SU-DHL-6 (cell line): Measurements from ENCODE around the gene PMM2.
A peak's percentile ranks its signal among the peaks of the same experiment; 100 is the strongest.

Experiments
- H2AFZ ChIP-seq: fragments of 200-600 bp; sonication (generic); 2 replicates; pipeline ENCODE4 v1.6.1; 2014; ENCODE audit warnings: low read depth, mild to moderate bottlenecking, moderate library complexity, mixed read lengths, antibody characterized with exemption, low read length; ENCODE audit not compliant: severe bottlenecking
- H3F3A ChIP-seq: fragments of 200-600 bp; shearing (Covaris generic); 2 replicates; pipeline ENCODE4 v1.6.0; 2016; ENCODE audit warnings: antibody characterized with exemption, mild to moderate bottlenecking; ENCODE audit not compliant: insufficient read depth
- H3K27ac ChIP-seq: fragments of 200-600 bp; sonication (generic); 2 replicates; pipeline ENCODE4 v1.5.1; 2016; ENCODE audit warnings: low read depth, mild to moderate bottlenecking, low read length, moderate library complexity, mixed read lengths
- H3K27me3 ChIP-seq: fragments of 200-600 bp; sonication (generic), shearing (Covaris generic); 2 replicates; pipeline ENCODE4 v1.6.0; 2014; ENCODE audit warnings: mild to moderate bottlenecking, low read length
- H3K36me3 ChIP-seq: fragments of 200-600 bp; sonication (generic); 2 replicates; pipeline ENCODE4 v1.6.1; 2014; ENCODE audit warnings: mild to moderate bottlenecking, low read length, mixed read lengths
- H3K4me2 ChIP-seq: fragments of 300-600, 200-600 bp; shearing (Covaris generic), sonication (generic); 2 replicates; pipeline ENCODE4 v1.6.0; 2014; ENCODE audit warnings: low read length, low read depth, mild to moderate bottlenecking; ENCODE audit not compliant: poor library complexity, severe bottlenecking
- H3K4me3 ChIP-seq: fragments of 200-600 bp; sonication (generic); 2 replicates; pipeline ENCODE4 v1.5.1; 2014; ENCODE audit warnings: antibody characterized with exemption, low read length, mild to moderate bottlenecking, mixed read lengths; ENCODE audit not compliant: insufficient read depth, poor library complexity, severe bottlenecking
- H3K79me2 ChIP-seq: fragments of 200-600 bp; sonication (generic); 2 replicates; pipeline ENCODE4 v1.6.1; 2014; ENCODE audit warnings: mild to moderate bottlenecking, low read length, moderate library complexity; ENCODE audit not compliant: insufficient read depth
- H3K9ac ChIP-seq: fragments of 200-600 bp; sonication (generic); 2 replicates; pipeline ENCODE4 v1.7.0; 2014; ENCODE audit warnings: mild to moderate bottlenecking, low read length
- H3K9me2 ChIP-seq: fragments of 200-600 bp; sonication (generic); replicated peaks from 2 replicates; pipeline ENCODE4 v1.6.1; 2014; ENCODE audit warnings: low read length; ENCODE audit not compliant: insufficient read depth
- H3K9me3 ChIP-seq: fragments of 200-600 bp; sonication (generic); 2 replicates; pipeline ENCODE4 v1.6.1; 2014; ENCODE audit warnings: low read length, mixed read lengths; ENCODE audit not compliant: insufficient read depth
- H4K20me1 ChIP-seq: fragments of 200-600 bp; sonication (generic); 2 replicates; pipeline ENCODE4 v1.6.1; 2014; ENCODE audit warnings: low read depth, mild to moderate bottlenecking, antibody characterized with exemption, low read length, moderate library complexity, mixed read lengths
- EZH2phosphoT487 ChIP-seq: fragments of 200-600 bp; sonication (generic), shearing (Covaris generic); conservative IDR thresholded peaks from 2 replicates; pipeline ENCODE4 v1.6.1; 2018; ENCODE audit warnings: mild to moderate bottlenecking, antibody characterized with exemption, low read length, moderate library complexity, mixed read lengths
- TF ChIP-seq, protein P1 (sequence below): fragments of 200-600 bp; sonication (generic); IDR thresholded peaks from one replicate; pipeline ENCODE4 v1.5.1; 2017; ENCODE audit warnings: antibody characterized with exemption, mild to moderate bottlenecking, low read length, moderate library complexity; ENCODE audit not compliant: insufficient read depth, poor library complexity, severe bottlenecking

The PMM2 gene

GRCh38 chr16:8867216-8867931 lies 69.7 kb downstream of the PMM2 start:
- Histone ChIP-seq H3F3A (peaks cover 9% of the 10 kb centered on the region; the same call in 1 of the 2 replicates), H3K4me3 (peak overlapping the region; percentile 82), H2AFZ (no peak overlapping the region), H3K27me3 (no peaks in the 10 kb centered on the region), H3K9ac (peak overlapping the region; percentile 90), H3K4me2 (peak overlapping the region; percentile 78), H3K79me2 (peaks cover 57% of the 10 kb centered on the region), H3K27ac (peak overlapping the region; percentile 84), H3K36me3 (no peaks in the 10 kb centered on the region), H4K20me1 (peaks cover 8% of the 10 kb centered on the region; the same call in 1 of the 2 replicates), H3K9me3 (no peaks in the 10 kb centered on the region), H3K9me2 (no peaks in the 10 kb centered on the region)
- TF ChIP-seq EZH2phosphoT487 = no peak
- TF ChIP-seq, protein P1, sequence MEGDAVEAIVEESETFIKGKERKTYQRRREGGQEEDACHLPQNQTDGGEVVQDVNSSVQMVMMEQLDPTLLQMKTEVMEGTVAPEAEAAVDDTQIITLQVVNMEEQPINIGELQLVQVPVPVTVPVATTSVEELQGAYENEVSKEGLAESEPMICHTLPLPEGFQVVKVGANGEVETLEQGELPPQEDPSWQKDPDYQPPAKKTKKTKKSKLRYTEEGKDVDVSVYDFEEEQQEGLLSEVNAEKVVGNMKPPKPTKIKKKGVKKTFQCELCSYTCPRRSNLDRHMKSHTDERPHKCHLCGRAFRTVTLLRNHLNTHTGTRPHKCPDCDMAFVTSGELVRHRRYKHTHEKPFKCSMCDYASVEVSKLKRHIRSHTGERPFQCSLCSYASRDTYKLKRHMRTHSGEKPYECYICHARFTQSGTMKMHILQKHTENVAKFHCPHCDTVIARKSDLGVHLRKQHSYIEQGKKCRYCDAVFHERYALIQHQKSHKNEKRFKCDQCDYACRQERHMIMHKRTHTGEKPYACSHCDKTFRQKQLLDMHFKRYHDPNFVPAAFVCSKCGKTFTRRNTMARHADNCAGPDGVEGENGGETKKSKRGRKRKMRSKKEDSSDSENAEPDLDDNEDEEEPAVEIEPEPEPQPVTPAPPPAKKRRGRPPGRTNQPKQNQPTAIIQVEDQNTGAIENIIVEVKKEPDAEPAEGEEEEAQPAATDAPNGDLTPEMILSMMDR = no peak

DNA sequence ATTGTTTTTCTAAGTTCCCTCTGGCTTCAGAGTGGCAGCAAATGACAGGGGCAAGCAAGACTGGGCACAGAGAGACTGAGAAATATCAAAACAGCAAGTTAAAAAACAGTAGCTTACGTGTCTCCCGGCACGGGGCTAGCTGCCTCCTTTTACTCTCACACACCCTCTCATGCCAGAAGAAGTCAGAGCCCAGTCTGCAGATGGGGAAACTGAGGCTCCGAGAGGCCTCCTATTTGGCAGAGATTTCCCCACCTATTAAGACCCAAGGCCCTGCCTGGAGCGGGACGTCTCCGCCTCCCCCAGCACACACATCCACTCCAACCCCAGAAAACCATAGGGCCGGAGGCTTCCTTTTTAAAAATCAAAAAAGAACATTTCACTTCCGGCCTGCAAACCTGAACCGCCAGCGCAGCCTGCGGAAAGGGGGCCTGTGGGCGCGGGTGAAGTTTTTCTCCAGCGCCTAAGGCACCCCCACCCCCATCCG lies 70.3 kb downstream of the PMM2 start:
- peaks cover 51% of the 10 kb centered on the region for H3K79me2 ChIP-seq
- H3K27me3 ChIP-seq = no peaks in the 10 kb centered on the region
- H2AFZ ChIP-seq = peak overlapping the region; percentile 68
- no peaks in the 10 kb centered on the region for H3K9me3 ChIP-seq
- peak overlapping the region; percentile 90 for H3K9ac ChIP-seq
- H3K9me2 ChIP-seq = no peaks in the 10 kb centered on the region
- TF ChIP-seq, protein P1 = no peak
- TF ChIP-seq EZH2phosphoT487 = no peak
- peaks cover 4% of the 10 kb centered on the region; the same call in 1 of the 2 replicates for H4K20me1 ChIP-seq
- peak overlapping the region; percentile 84 for H3K27ac ChIP-seq
- H3K4me3 ChIP-seq = peak overlapping the region; percentile 82
- no peaks in the 10 kb centered on the region for H3K36me3 ChIP-seq
- peak overlapping the region; percentile 78 for H3K4me2 ChIP-seq
- H3F3A ChIP-seq = peaks cover 9% of the 10 kb centered on the region; the same call in 1 of the 2 replicates

- peaks cover 9% of the 10 kb centered on the region; the same call in 1 of the 2 replicates for H3F3A ChIP-seq
- H3K36me3 ChIP-seq = no peaks in the 10 kb centered on the region
- no peaks in the 10 kb centered on the region for H3K9me2 ChIP-seq
- no peak for TF ChIP-seq EZH2phosphoT487
- TF ChIP-seq, protein P1 = no peak
- peaks cover 45% of the 10 kb centered on the region for H3K79me2 ChIP-seq
- peak within 1 kb of the TSS; percentile 84 for H3K27ac ChIP-seq
- H2AFZ ChIP-seq = peak within 1 kb of the TSS; percentile 76
- H3K9me3 ChIP-seq = no peaks in the 10 kb centered on the region
- peak within 1 kb of the TSS; percentile 82 for H3K4me3 ChIP-seq
- H4K20me1 ChIP-seq = peaks cover 4% of the 10 kb centered on the region; the same call in 1 of the 2 replicates
- H3K9ac ChIP-seq = peak within 1 kb of the TSS; percentile 90
- no peaks in the 10 kb centered on the region for H3K27me3 ChIP-seq
- H3K4me2 ChIP-seq = peak within 1 kb of the TSS; percentile 93
Measured at GRCh38 chr16:8868416-8869211, 71.0 kb downstream of the PMM2 start, which contains the start of gene CARHSP1. TSS of gene CARHSP1 (minus strand) at chr16:8869006. CDS start at chr16:8859328, 9,678 bp downstream.
